HG02852 (cell line): Measurements from ENCODE around the gene RTP2.

Experiments used
- ATAC-seq: cut with Tn5 transposase; IDR thresholded peaks from one replicate; pipeline ENCODE4 v1.9.1; 2021; ENCODE audit warnings: mild to moderate bottlenecking, moderate library complexity; ENCODE audit not compliant: unreplicated experiment

Gene RTP2

GRCh38 chr3:187739094-187739560 is 36.8 kb upstream of the RTP2 start:
- no peak for ATAC-seq

- peak; percentile 54 for ATAC-seq
Observed at GRCh38 chr3:187738331-187739093, 36.2 kb upstream of the RTP2 start.

- ATAC-seq = no peak
Observed at GRCh38 chr3:187738071-187738330, 35.6 kb upstream of the RTP2 start.

- no peak for ATAC-seq
Observed at GRCh38 chr3:187737368-187738070, 35.2 kb upstream of the RTP2 start.

- ATAC-seq = no peak
Observed at GRCh38 chr3:187737006-187737367, 34.6 kb upstream of the RTP2 start.

- no peak for ATAC-seq
Observed at GRCh38 chr3:187736418-187736871, 34.1 kb upstream of the RTP2 start.

- no peak for ATAC-seq
Observed at GRCh38 chr3:187735837-187736236, 33.5 kb upstream of the RTP2 start.

- no peak for ATAC-seq
Observed at GRCh38 chr3:187735383-187735782, 33.0 kb upstream of the RTP2 start.

- no peak for ATAC-seq
Observed at GRCh38 chr3:187734841-187735240, 32.5 kb upstream of the RTP2 start.

- ATAC-seq = no peak
Observed at GRCh38 chr3:187733371-187733770, 31.0 kb upstream of the RTP2 start.

GRCh38 chr3:187729598-187729997 is 27.2 kb upstream of the RTP2 start:
- no peak for ATAC-seq

- no peak for ATAC-seq
Observed at GRCh38 chr3:187728940-187729583, 26.7 kb upstream of the RTP2 start.

GRCh38 chr3:187728248-187728647 is 25.9 kb upstream of the RTP2 start:
- ATAC-seq = no peak

GRCh38 chr3:187726564-187726963 is 24.2 kb upstream of the RTP2 start:
- ATAC-seq = no peak

- no peak for ATAC-seq
Observed at GRCh38 chr3:187725653-187726370, 23.5 kb upstream of the RTP2 start.

GRCh38 chr3:187725224-187725623 is 22.9 kb upstream of the RTP2 start:
- ATAC-seq = no peak

GRCh38 chr3:187722206-187722612 is 19.9 kb upstream of the RTP2 start:
- ATAC-seq = no peak

- ATAC-seq = no peak
Observed at GRCh38 chr3:187721055-187721454, 18.7 kb upstream of the RTP2 start.

GRCh38 chr3:187720337-187720670 is 17.9 kb upstream of the RTP2 start:
- no peak for ATAC-seq

- ATAC-seq = no peak
Observed at GRCh38 chr3:187719628-187720336, 17.4 kb upstream of the RTP2 start.

GRCh38 chr3:187718802-187719201 is 16.4 kb upstream of the RTP2 start:
- no peak for ATAC-seq
